Middle frontal gyrus (tissue), 1 donor: ENCODE data around the gene SHB.

Experiments used
- DNase-seq: peaks from one replicate; pipeline ENCODE4 v3.0.0-alpha.2; 2015; ENCODE audit warnings: low spot score; ENCODE audit errors: extremely low spot score

The SHB gene

GRCh38 chr9:37990404-37991015 is 78.5 kb downstream of the SHB start:
- no peak for DNase-seq

GRCh38 chr9:37989701-37990100 is 79.3 kb downstream of the SHB start:
- DNase-seq, result no peak

- DNase-seq, result no peak
These were observed 80.4 kb downstream of the SHB start for GRCh38 chr9:37988602-37989001.

GRCh38 chr9:37988041-37988440 is 81.0 kb downstream of the SHB start:
- no peak for DNase-seq

- no peak for DNase-seq
These were observed 81.5 kb downstream of the SHB start for GRCh38 chr9:37987467-37987981.

GRCh38 chr9:37986771-37987258 is 82.2 kb downstream of the SHB start:
- DNase-seq, result no peak

- DNase-seq, result no peak
These were observed 83.0 kb downstream of the SHB start for GRCh38 chr9:37986001-37986400.

GRCh38 chr9:37984672-37985611 is 84.1 kb downstream of the SHB start:
- DNase-seq, result no peak

GRCh38 chr9:37984278-37984671 is 84.8 kb downstream of the SHB start:
- no peak for DNase-seq

- no peak for DNase-seq
These were observed 85.5 kb downstream of the SHB start for GRCh38 chr9:37983381-37984067.

GRCh38 chr9:37979844-37980243 is 89.2 kb downstream of the SHB start:
- no peak for DNase-seq

GRCh38 chr9:37978983-37979382 is 90.0 kb downstream of the SHB start:
- no peak for DNase-seq

- DNase-seq, result no peak
These were observed 90.6 kb downstream of the SHB start for GRCh38 chr9:37978481-37978864.

- DNase-seq, result no peak
These were observed 91.1 kb downstream of the SHB start for GRCh38 chr9:37977851-37978480.

GRCh38 chr9:37976714-37977477 is 92.1 kb downstream of the SHB start:
- no peak for DNase-seq

- DNase-seq, result no peak
These were observed 93.4 kb downstream of the SHB start for GRCh38 chr9:37975639-37976038.

- DNase-seq, result no peak
These were observed 94.4 kb downstream of the SHB start for GRCh38 chr9:37974506-37975173.

GRCh38 chr9:37972351-37972848 is 96.6 kb downstream of the SHB start:
- DNase-seq, result no peak

- no peak for DNase-seq
These were observed 97.3 kb downstream of the SHB start for GRCh38 chr9:37971691-37972090.

GRCh38 chr9:37971108-37971459 is 97.9 kb downstream of the SHB start:
- DNase-seq, result no peak
